ENCODE results near the gene STX1A.
A peak's percentile ranks its signal among the peaks of the same experiment; 100 is the strongest.
"Not testable (repeated sequence)": the region's sequence is repeated elsewhere in the genome, so short reads cannot be mapped to it uniquely, and the experiment has no call there.

Gene STX1A

GRCh38 chr7:73735528-73735905 lies 16.0 kb upstream of the STX1A start:
- DNase-seq (ENCODE audit: low read depth in 2 of 2) = no peak

GRCh38 chr7:73734619-73735527 lies 15.4 kb upstream of the STX1A start:
- peak; percentile 57 for DNase-seq (ENCODE audit: low read depth in 2 of 2)

DNA sequence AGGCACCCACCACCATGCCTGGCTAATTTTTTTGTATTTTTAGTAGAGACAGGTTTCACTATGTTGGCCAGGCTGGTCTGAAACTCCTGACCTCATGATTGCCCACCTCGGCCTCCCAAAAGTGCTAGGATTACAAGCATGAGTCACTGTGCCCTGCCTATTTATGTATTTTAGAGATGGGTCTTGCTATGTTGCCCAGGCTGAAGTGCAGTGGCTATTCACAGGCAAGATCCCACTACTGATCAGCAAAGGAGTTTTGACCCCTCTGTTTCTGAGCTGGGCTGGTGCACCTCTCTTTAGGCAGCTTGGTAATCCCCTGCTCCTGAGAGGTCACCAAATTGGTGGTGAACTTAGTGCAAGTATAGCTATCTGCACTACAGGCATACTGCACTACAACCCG lies 12.9 kb upstream of the STX1A start:
- DNase-seq (ENCODE audit: low read depth in 2 of 2) = no peak

GRCh38 chr7:73730485-73730884 lies 11.0 kb upstream of the STX1A start:
- no peak for DNase-seq (ENCODE audit: low read depth in 2 of 2)

GRCh38 chr7:73728551-73728950 lies 9.1 kb upstream of the STX1A start:
- no peak for DNase-seq (ENCODE audit: low read depth in 2 of 2)

- DNase-seq (ENCODE audit: low read depth in 2 of 2) = no peak
Observed at GRCh38 chr7:73727952-73728351, 8.5 kb upstream of the STX1A start.

DNA sequence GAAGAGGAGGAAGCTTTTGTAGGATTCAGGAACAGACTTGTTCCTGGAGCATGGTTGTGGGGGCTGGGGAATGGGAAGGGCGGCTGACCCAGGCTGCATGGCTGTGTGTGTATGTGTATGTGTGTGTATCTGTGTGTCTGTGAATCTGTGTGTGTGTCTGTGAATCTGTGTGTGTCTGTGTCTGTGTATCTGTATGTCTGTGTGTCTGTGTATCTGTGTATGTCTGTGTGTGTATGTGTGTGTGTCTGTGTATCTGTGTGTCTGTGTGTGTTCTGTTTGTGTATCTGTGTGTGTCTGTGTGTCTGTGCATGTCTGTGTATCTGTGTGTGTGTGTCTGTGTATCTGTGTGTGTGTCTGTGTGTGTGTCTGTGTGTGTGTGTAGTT lies 6.6 kb upstream of the STX1A start:
- no peak for DNase-seq (ENCODE audit: low read depth in 2 of 2)

GRCh38 chr7:73723813-73724212 lies 4.3 kb upstream of the STX1A start:
- DNase-seq (ENCODE audit: low read depth in 2 of 2) = no peak

- DNase-seq (ENCODE audit: low read depth in 2 of 2) = no peak
Observed at GRCh38 chr7:73722785-73723184, 3.3 kb upstream of the STX1A start.

DNA sequence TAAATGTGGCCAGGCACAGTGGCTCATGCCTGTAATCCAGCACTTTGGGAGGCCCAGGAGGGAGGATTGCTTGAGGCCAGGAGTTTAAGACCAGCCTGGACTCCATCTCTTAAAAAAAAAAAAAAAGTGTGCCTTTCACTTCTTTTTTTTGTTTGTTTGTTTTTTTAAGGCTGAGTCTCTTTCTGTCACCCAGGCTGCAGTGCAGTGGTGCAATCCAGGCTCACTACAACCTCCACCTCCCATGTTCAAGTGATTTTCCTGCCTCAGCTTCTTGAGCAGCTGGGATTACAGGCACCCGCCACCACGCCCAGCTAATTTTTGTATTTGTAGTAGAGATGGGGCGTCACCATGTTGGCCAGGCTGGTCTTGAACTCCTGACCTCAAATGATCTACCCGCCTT lies 2.7 kb upstream of the STX1A start:
- DNase-seq (ENCODE audit: low read depth in 2 of 2) = not testable (repeated sequence)

DNA sequence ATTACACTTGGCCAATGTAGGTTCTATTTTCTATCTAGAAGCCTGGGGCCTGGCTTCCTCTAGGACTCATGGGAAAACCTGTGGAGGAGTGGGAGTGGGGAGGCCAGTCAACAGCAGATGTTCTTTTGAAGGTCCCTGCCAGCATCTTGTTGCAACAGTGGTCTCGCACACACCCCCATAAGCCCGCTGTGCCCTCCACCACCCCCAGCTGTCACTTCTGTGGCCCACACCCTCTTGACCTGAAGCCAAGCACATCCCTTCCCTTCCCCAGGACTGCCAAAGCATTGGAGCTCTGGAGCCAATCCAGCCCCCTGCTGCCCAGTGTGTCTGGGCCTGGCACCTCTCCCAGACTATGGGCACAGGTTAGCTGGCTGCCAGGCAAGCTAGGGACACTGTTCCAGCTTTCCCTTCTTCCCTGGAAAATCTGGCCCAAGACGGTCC lies 1.9 kb upstream of the STX1A start:
- DNase-seq (ENCODE audit: low read depth in 2 of 2) = no peak

GRCh38 chr7:73720443-73720842 lies 974 bp upstream of the STX1A start:
- not testable (repeated sequence) for DNase-seq (ENCODE audit: low read depth in 2 of 2)

DNA sequence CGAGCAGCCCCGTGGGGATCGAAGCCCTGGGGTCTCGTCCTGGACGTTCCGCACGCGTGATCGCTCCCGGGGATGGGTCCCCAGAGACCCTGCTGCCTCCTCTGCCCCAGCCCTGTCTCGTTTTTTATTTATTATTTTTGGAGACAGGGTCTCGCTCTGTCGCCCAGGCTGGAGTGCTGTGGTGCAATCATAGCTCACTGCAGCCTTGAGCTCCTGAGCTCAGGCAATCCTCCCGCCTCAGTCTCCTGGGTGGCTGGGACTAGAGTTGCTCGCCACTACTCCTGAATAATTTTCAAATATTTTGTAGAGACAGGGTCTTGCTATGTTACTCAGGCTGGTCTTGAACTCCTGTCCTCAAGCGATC lies 319 bp upstream of the STX1A start:
- no peak for DNase-seq (ENCODE audit: low read depth in 2 of 2)

GRCh38 chr7:73718438-73718881 lies 1.0 kb downstream of the STX1A start:
- no peak for DNase-seq (ENCODE audit: low read depth in 2 of 2)

DNA sequence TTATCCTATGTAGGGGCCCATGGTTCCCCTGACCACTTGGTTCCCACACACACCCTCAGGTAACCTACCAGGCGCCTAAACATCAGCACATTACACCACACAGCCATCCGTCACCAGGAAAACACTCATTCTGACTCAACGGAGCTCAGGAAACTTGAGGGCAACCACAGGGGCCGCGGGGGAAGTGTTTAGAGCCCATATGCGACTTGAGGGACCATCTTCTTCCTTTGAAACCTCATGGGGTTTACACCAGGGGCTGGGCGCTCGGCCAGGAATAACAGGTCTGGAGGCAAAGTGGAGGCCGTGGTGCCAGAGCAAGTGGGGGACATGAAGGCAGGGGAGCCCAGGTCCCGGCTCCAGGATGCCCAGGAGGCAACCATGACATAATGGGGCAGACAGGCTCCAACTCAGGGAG lies 1.5 kb downstream of the STX1A start:
- peak; percentile 55 to 59 for DNase-seq (ENCODE audit: low read depth in 2 of 2)

GRCh38 chr7:73717025-73717807 lies 2.3 kb downstream of the STX1A start:
- DNase-seq (ENCODE audit: low read depth in 2 of 2) = no peak

DNA sequence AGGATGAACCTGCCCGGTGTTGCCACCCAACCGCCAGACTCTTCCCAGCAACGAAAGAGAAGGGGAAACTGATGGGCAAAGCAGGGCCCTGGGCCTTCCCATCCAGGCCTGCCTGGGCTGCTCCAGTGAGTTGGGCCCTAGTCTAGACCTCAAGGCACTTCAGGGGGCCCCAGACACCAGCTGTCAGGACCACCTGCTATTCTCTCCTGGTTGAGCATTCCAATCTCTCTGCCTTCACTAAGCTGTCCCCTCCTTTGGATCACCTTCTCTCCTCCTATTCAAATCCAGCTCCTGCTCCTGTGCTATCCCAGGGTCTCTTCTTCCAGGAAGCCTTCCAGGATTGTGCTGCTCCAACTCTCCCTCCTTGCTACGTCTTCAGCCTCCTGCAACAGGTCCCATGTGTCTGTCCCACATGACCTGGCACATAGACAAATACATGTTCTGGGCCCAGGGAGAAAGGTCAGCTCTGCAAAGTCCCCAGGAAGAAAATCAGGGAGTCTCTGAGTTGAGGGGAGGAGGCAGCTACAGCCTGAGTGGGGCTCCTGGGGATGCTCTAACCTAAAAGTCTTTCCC lies 3.1 kb downstream of the STX1A start:
- no peak for DNase-seq (ENCODE audit: low read depth in 2 of 2)

DNA sequence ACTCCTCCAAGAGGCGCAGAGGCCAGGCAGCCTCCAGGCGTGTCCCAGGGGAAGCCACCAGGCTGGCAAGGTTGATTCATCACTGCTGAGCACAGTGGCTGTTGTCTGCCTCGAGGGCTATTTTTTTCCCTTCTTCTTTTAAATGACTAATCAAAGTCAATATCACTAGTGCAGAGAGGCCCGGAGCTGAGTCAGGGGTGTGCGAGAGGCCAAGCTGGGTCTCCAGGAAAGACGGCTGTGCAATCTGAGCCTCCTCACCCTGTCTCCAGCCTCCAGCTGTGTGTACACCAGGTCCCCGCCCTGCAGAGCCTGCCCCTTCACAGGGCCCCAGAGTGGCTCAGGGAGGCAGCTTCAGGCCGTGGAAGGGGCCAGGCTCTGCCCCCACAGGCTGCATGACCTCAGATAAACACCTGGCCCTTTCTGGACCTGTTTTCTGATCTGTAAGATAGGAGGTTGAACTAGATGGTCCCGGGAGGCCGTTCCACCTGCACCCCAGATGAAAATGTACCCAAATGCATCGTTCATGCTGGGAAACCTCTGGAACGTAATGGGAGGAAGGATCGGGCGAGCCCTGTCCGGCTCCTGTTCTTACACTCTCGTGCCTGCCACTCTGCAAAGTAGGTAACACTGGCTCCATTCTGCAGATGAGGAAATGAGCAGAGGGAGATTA lies 3.7 kb downstream of the STX1A start:
- DNase-seq (ENCODE audit: low read depth in 2 of 2) = no peak

GRCh38 chr7:73713319-73713718 lies 6.2 kb downstream of the STX1A start:
- DNase-seq (ENCODE audit: low read depth in 2 of 2) = not testable (repeated sequence)

- DNase-seq (ENCODE audit: low read depth in 2 of 2) = no peak
Observed at GRCh38 chr7:73712773-73713172, 6.7 kb downstream of the STX1A start.

DNA sequence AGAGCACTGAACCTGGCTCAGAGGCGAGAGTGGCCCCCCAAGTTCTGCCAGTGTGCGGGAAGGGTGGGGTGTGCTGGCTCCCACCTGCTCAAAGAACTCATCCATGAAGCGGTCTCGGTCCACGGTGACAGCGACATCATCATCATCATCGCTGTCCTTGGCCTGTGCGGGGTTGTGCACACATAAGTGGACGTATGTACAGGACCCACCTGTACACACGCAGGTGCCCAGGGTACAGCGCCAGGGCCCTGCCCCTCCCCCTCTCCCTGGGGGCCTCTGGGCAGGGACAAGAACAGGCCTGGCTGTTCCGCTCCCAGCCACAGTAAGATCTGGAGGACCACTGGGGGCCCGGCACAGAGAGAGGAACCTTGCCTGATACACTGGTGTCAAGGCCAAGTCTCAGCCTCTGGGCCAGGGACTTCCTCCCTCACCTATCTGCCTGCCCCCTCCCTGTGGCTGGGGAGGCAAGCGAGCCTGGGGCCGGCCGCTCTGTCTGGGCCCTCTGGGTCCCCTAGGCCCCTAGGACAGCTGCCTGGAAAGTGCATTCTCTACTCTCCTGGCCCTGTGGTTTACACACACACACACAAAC lies 10.4 kb downstream of the STX1A start:
- DNase-seq (ENCODE audit: low read depth in 2 of 2) = no peak
